Neuronal stem cell (in vitro differentiated cells): Measurements from ENCODE around the gene TNS3.

Experiments
- DNase-seq: peaks from one replicate; pipeline ENCODE4 v3.0.0-alpha.2; 2013; ENCODE audit warnings: low spot score
- H2AFZ ChIP-seq: one replicate; pipeline ENCODE4 v1.6.1; 2013; ENCODE audit warnings: mild to moderate bottlenecking, low read length, inconsistent platforms
- H2AK5ac ChIP-seq: 2 replicates; pipeline ENCODE4 v1.6.1; 2013; ENCODE audit warnings: low read depth, mild to moderate bottlenecking, inconsistent platforms, low read length, moderate library complexity, mixed read lengths
- H2BK120ac ChIP-seq: 2 replicates; pipeline ENCODE4 v1.6.1; 2013; ENCODE audit warnings: low read depth, mild to moderate bottlenecking, inconsistent platforms, low read length, moderate library complexity, mixed read lengths
- H2BK12ac ChIP-seq: one replicate; pipeline ENCODE4 v1.6.1; 2013; ENCODE audit warnings: low read length, inconsistent platforms
- H2BK15ac ChIP-seq: 2 replicates; pipeline ENCODE4 v1.6.1; 2013; ENCODE audit warnings: mild to moderate bottlenecking, low read length, inconsistent platforms, mixed read lengths
- H2BK5ac ChIP-seq: one replicate; pipeline ENCODE4 v1.6.1; 2013; ENCODE audit warnings: inconsistent platforms, mild to moderate bottlenecking, low read length, moderate library complexity
- H3K14ac ChIP-seq: one replicate; pipeline ENCODE4 v1.6.1; 2013; ENCODE audit warnings: low read length, inconsistent platforms
- H3K18ac ChIP-seq: 2 replicates; pipeline ENCODE4 v1.6.1; 2013; ENCODE audit warnings: low read length, inconsistent platforms
- H3K23ac ChIP-seq: 2 replicates; pipeline ENCODE4 v1.6.1; 2013; ENCODE audit warnings: low read depth, mild to moderate bottlenecking, mixed read lengths, low read length, inconsistent platforms; ENCODE audit not compliant: poor library complexity
- H3K27ac ChIP-seq: replicated peaks from 3 replicates; pipeline ENCODE4 v1.5.1; 2013; ENCODE audit warnings: low read length, inconsistent platforms
- H3K27me3 ChIP-seq, 3 experiments: 2 replicates each; pipeline ENCODE4 v1.6.1; 2013; ENCODE audit warnings: low read length in 3 of 3, mild to moderate bottlenecking in 2 of 3, inconsistent platforms in 1 of 3, low read depth in 1 of 3, mixed read lengths in 1 of 3, moderate library complexity in 1 of 3; ENCODE audit not compliant: control insufficient read depth in 3 of 3, insufficient read depth in 3 of 3
- H3K36me3 ChIP-seq, 2 donors: replicated peaks in 1 of 2; 2 replicates each; pipeline ENCODE4 v1.6.1; 2013; ENCODE audit warnings: low read length in 2 of 2; ENCODE audit not compliant: control insufficient read depth in 2 of 2, insufficient read depth in 2 of 2
- H3K4ac ChIP-seq: 2 replicates; pipeline ENCODE4 v1.6.1; 2013; ENCODE audit warnings: inconsistent platforms, mild to moderate bottlenecking, low read length, moderate library complexity
- H3K4me1 ChIP-seq, 2 donors: 1 replicate in 1 of 2; 2 replicates in 1 of 2; pipeline ENCODE4 v1.6.1; 2013; ENCODE audit warnings: low read length in 2 of 2, low read depth in 1 of 2; ENCODE audit not compliant: control insufficient read depth in 2 of 2, insufficient read depth in 1 of 2
- H3K4me2 ChIP-seq: one replicate; pipeline ENCODE4 v1.6.1; 2013; ENCODE audit warnings: mild to moderate bottlenecking, low read length, inconsistent platforms; ENCODE audit not compliant: insufficient read depth, poor library complexity, severe bottlenecking
- H3K4me3 ChIP-seq, 2 donors: 2 replicates each; pipeline ENCODE4 v1.5.1; 2013; ENCODE audit warnings: low read length in 2 of 2, mild to moderate bottlenecking in 2 of 2, inconsistent platforms in 1 of 2, moderate library complexity in 1 of 2
- H3K79me1 ChIP-seq: one replicate; pipeline ENCODE4 v1.6.1; 2013; ENCODE audit warnings: low read depth, mild to moderate bottlenecking, inconsistent platforms, low read length, moderate library complexity
- H3K9ac ChIP-seq: one replicate; pipeline ENCODE4 v1.6.1; 2013; ENCODE audit warnings: mild to moderate bottlenecking, low read depth, low read length, inconsistent platforms; ENCODE audit not compliant: poor library complexity
- H3K9me3 ChIP-seq, 2 donors: replicated peaks in 1 of 2; 2 replicates each; pipeline versions ENCODE3 to v1.6.1; 2013; ENCODE audit warnings: low read length in 2 of 2, mild to moderate bottlenecking in 2 of 2, inconsistent platforms in 1 of 2, low read depth in 1 of 2, mixed read lengths in 1 of 2, moderate library complexity in 1 of 2; ENCODE audit not compliant: control insufficient read depth in 2 of 2, insufficient read depth in 1 of 2
- H4K8ac ChIP-seq: one replicate; pipeline ENCODE4 v1.6.1; 2013; ENCODE audit warnings: low read depth, mild to moderate bottlenecking, inconsistent platforms, low read length, moderate library complexity
- H4K91ac ChIP-seq: one replicate; pipeline ENCODE4 v1.6.1; 2013; ENCODE audit warnings: low read length, low read depth, mild to moderate bottlenecking, inconsistent platforms; ENCODE audit not compliant: poor library complexity
- WGBS, 2 donors: extraction: QIAGEN DNeasy Blood & Tissue Kit; methylation state at CpG; one replicate each; pipeline ENCODE4 v1.1.7; 2013; ENCODE audit warnings: missing lambda C conversion rate in 2 of 2, mixed read lengths in 1 of 2; ENCODE audit not compliant: insufficient read length in 2 of 2, insufficient replicate concordance in 1 of 2; ENCODE audit errors: extremely low coverage in 2 of 2; 5-methylcytosine and 5-hydroxymethylcytosine counted together

Gene TNS3

DNA sequence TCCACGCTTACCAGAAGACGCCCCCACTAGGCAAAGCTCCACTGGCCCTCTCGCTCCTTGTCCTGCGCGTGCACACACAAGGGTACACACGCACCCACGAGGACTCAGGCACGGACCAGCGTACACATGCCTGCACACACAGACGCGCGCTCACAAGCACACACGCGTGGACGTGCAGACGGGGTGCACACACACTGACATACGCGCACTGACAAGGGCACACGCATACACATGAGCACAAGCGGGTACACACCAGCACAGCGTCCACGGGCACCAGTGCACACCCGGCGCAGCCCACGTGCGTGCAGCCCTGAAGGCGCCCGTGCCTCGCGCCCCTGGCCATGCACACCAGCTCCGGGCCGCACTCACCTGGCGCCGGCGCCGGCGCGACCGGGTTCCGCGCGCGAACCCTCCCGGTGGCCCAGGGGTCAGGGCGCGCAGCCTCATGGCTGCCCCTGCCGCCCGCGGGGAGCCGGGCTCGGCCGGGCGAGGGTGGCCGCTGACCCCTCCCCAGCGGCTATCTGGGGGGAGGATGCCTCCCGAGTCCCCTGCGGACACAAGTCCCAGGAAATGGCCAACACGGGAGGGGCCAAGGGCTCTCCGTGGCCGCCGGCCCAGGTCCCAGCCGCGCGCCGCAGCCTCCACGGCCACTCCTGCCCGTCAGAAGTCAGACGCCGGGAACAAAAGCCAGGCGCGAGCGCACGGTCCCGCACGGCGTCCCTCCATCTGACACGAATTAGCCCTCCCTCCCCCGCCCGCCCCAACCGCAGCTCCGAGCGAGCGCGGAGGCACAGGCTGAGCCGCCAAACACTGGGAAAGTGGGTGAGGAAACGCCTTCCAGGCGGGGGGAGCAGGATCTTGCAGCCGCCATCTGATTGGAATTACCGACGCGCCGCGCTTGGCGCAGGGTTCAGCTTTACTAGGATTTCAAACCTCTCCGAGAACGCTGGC lies 45.0 kb downstream of the TNS3 start:
- peak; percentile 54 for DNase-seq
- Histone ChIP-seq H3K23ac (peak overlapping the region; percentile 100), H2BK120ac (peak overlapping the region; percentile 83), H2AK5ac (peak overlapping the region; percentile 99), H3K36me3 (no peaks in the 10 kb centered on the region), H2AFZ (peak overlapping the region; percentile 9), H3K4me3 (peak overlapping the region; percentile 21 to 87), H4K91ac (peak overlapping the region; percentile 95), H3K14ac (peak overlapping the region; percentile 100), H2BK12ac (peak overlapping the region; percentile 97), H3K9ac (peak overlapping the region; percentile 100), H3K9me3 (peaks cover 2 to 4% of the 10 kb centered on the region in 2 donors), H3K27me3 (peaks cover 0 to 3% (median 0%) of the 10 kb centered on the region in 3 experiments), H2BK15ac (peak overlapping the region; percentile 53), H3K4me2 (peak overlapping the region; percentile 95), H3K79me1 (peaks cover 5% of the 10 kb centered on the region), H3K18ac (peak overlapping the region; percentile 100), H3K4me1 (peaks cover 3 to 32% of the 10 kb centered on the region in 2 donors), H2BK5ac (peak overlapping the region; percentile 98), H3K4ac (peak overlapping the region; percentile 100), H3K27ac (peak overlapping the region; percentile 95), H4K8ac (peak overlapping the region; percentile 97)
- WGBS, 2 donors: no CpG with 5 or more reads among the region's 96 CpGs

- Histone ChIP-seq H2BK120ac (peak overlapping the region; percentile 83), H3K23ac (no peak overlapping the region), H3K14ac (no peak overlapping the region), H3K9me3 (peaks cover 2 to 4% of the 10 kb centered on the region in 2 donors), H3K27ac (peak overlapping the region; percentile 95), H2AK5ac (peak overlapping the region; percentile 99), H3K79me1 (peaks cover 9% of the 10 kb centered on the region), H3K4ac (no peak overlapping the region), H2BK5ac (peak overlapping the region; percentile 98), H3K27me3 (peaks cover 0 to 3% (median 0%) of the 10 kb centered on the region in 3 experiments), H2AFZ (peak overlapping the region; percentile 36), H2BK15ac (no peak overlapping the region), H4K91ac (no peak overlapping the region), H3K18ac (peak overlapping the region; percentile 100), H4K8ac (no peak overlapping the region), H3K36me3 (no peaks in the 10 kb centered on the region), H3K4me1 (peaks cover 3 to 32% of the 10 kb centered on the region in 2 donors), H3K9ac (peak overlapping the region; percentile 100), H3K4me2 (peak overlapping the region; percentile 95), H2BK12ac (no peak overlapping the region), H3K4me3 (peak overlapping the region in 1 of 2 donors; percentile 87)
- DNase-seq: no peak
- WGBS, 2 donors: no CpG with 5 or more reads among the region's 23 CpGs
Measured at GRCh38 chr7:47535704-47536628, 45.9 kb downstream of the TNS3 start.

GRCh38 chr7:47535035-47535703 lies 46.7 kb downstream of the TNS3 start:
- Histone ChIP-seq H3K27ac (peak overlapping the region; percentile 95), H2BK120ac (no peak overlapping the region), H3K4ac (no peak overlapping the region), H3K9me3 (peaks cover 2 to 4% of the 10 kb centered on the region in 2 donors), H4K8ac (no peak overlapping the region), H2AFZ (peak overlapping the region; percentile 36), H4K91ac (no peak overlapping the region), H2BK15ac (no peak overlapping the region), H3K9ac (no peak overlapping the region), H3K18ac (no peak overlapping the region), H3K23ac (no peak overlapping the region), H2BK12ac (no peak overlapping the region), H3K14ac (no peak overlapping the region), H2AK5ac (no peak overlapping the region), H3K27me3 (peaks cover 0 to 3% (median 0%) of the 10 kb centered on the region in 3 experiments), H3K4me2 (peak overlapping the region; percentile 54), H3K4me3 (no peak overlapping the region), H3K4me1 (peaks cover 3 to 32% of the 10 kb centered on the region in 2 donors), H2BK5ac (no peak overlapping the region), H3K79me1 (peaks cover 10% of the 10 kb centered on the region), H3K36me3 (no peaks in the 10 kb centered on the region)
- WGBS, 2 donors: no CpG with 5 or more reads among the region's 5 CpGs
- peak; percentile 56 for DNase-seq
